ENCODE results near the gene PRAC1.

PRAC1 gene

GRCh38 chr17:48704361-48705248 is 17.7 kb downstream of the PRAC1 start:
- DNase-seq (ENCODE audit: low read depth in 2 of 2) = no peak

GRCh38 chr17:48701864-48702532 is 20.3 kb downstream of the PRAC1 start:
- no peak for DNase-seq (ENCODE audit: low read depth in 2 of 2)

DNA sequence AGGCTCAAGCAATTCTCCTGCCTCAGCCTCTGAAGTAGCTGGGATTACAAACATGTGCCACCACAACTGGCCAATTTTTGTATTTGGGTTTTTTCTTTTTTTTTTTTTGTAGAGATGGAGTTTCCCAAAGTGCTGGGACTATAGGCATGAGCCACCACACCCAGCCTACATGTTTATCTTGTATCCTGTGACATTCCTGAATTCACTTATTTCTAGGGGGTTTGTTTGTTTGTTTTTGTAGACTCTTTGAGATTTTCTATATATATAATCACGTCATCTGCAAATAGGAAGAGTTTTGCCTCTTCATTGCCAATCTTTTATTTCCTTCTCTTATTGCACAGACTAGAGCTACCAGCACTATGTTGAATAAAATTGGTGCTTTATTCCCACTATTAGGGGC is 29.1 kb downstream of the PRAC1 start:
- DNase-seq (ENCODE audit: low read depth in 2 of 2) = no peak

- no peak for DNase-seq (ENCODE audit: low read depth in 2 of 2)
Measured at GRCh38 chr17:48692049-48692448, 30.3 kb downstream of the PRAC1 start.

DNA sequence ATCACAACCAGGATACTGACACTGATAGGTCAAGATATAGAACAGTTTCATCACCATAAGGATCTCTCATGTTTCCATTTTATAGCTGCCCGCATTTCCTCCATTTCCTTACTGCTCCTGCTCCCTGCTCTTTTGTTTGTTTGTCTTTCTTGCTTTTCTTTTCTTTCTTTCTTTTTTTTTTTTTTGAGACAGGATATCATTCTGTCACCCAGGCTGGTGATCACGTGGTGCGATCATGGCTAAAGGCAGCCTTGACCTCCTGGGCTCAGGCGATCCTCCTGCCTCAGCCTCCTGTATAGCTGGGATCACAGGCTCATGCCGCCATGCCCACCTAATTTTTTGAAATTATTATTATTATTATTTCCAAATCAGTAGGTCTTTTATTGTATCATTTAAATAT is 31.7 kb downstream of the PRAC1 start:
- DNase-seq (ENCODE audit: low read depth in 2 of 2) = no peak

GRCh38 chr17:48681609-48682008 is 40.7 kb downstream of the PRAC1 start:
- DNase-seq (ENCODE audit: low read depth in 2 of 2) = no peak

GRCh38 chr17:48679385-48680096 is 42.8 kb downstream of the PRAC1 start:
- no peak for DNase-seq (ENCODE audit: low read depth in 2 of 2)

- DNase-seq (ENCODE audit: low read depth in 2 of 2) = peak; percentile 24 to 61
Measured at GRCh38 chr17:48678141-48678971, 44.0 kb downstream of the PRAC1 start.

DNA sequence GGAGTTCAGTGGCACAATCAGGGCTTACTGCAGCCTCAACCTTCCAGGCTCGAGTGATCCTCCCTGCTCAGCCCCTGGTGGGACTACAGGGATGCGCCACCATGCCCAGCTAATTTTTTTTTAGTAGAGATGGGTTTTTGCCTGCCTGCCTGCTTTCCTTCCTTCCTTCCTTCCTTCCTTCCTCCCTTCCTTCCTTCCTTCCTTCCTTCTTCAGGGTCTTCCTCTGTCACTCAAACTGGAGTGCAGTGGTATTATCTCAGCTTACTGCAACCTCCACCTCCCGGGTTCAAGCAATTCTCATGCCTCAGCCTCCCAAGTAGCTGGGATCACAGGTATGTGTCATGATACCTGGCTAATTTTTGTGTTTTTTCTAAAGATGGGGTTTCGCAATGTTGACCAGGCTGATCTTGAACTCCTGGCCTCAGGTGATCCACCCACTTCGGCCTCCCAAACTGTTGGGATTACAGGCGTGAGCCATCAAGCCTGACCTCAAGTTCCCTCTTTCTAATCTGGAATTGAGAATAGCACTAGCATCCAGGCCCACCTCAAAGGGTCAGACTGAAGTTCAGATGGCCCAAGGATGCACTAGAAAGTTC is 45.3 kb downstream of the PRAC1 start:
- DNase-seq (ENCODE audit: low read depth in 2 of 2) = no peak

DNA sequence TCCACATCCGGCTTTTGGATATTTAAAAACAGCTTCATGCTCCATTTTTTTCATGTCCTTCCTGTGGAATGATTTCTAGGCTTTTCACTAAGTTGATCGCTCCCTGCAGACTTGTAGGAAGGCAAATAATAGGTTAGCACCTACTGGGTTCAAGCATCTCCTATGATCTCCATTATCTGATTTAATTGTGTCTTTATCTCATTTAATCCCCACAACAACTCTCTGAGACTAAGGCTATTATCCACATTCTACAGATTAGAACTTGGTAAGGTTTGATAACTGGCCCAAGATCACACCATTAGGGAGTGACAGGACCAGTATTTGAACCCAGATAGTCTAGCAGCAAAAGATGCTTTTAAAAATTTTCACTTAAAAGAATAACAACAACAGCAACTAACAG is 50.0 kb downstream of the PRAC1 start:
- no peak for DNase-seq (ENCODE audit: low read depth in 2 of 2)
